Upper lobe of left lung (tissue), 4 donors: ENCODE results near the gene NAP1L1.

Experiments
- CTCF ChIP-seq, 6 experiments: fragments of 450-650 bp in 4 of 6; fragments of 200-600 bp in 2 of 6; sonication (generic) in 2 of 6; IDR thresholded peaks; one replicate each; pipeline ENCODE4 v1.5.1; 2016 to 2019; ENCODE audit warnings: antibody characterized with exemption in 6 of 6
- EP300 ChIP-seq, 4 donors: sonication (generic); formaldehyde crosslinking; IDR thresholded peaks; one replicate each; pipeline ENCODE4 v1.5.1; 2017; ENCODE audit warnings: antibody characterized with exemption in 4 of 4, control low read depth in 2 of 4
- POLR2A ChIP-seq, 4 donors: fragments of 450-650 bp; IDR thresholded peaks; one replicate each; pipeline ENCODE4 v1.5.1; 2016 to 2017; ENCODE audit warnings: antibody characterized with exemption in 4 of 4, mild to moderate bottlenecking in 2 of 4
- POLR2AphosphoS5 ChIP-seq, 2 donors: sonication (generic); formaldehyde crosslinking; IDR thresholded peaks; one replicate each; pipeline ENCODE4 v1.5.1; 2017; ENCODE audit warnings: antibody characterized with exemption in 2 of 2

DNA sequence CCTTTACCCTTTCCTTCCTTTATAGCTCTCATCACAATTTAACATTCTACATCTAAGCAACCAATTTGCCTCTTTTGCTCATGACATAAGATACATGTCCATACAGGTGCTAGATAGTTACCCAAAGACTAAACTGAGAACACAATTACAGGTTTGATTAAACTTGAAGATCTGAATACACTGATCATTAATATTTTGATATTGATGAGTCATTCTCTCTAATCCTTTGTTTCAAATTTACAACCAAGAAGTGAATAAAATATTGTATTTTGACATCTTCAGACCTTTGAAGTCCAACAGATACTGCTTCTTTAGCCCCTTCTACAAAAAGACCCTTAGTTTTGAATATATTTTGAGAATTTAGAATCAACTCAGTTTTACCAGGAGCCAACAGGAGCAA is 2.6 kb downstream of the NAP1L1 start:
- TF ChIP-seq POLR2AphosphoS5 (IDR thresholded peaks at IDR 0.05) (no peak), CTCF (IDR thresholded peaks at IDR 0.05) (no peak), POLR2A (IDR thresholded peaks at IDR 0.05) (no peak), EP300 (IDR thresholded peaks at IDR 0.05) (no peak)
